Fibroblast of gingiva (primary cell): ENCODE measurements around the gene CADM4.

Experiments
- DNase-seq: peaks from one replicate; pipeline ENCODE4 v3.0.0-alpha.2; 2011; ENCODE audit warnings: low read depth

CADM4 gene

DNA sequence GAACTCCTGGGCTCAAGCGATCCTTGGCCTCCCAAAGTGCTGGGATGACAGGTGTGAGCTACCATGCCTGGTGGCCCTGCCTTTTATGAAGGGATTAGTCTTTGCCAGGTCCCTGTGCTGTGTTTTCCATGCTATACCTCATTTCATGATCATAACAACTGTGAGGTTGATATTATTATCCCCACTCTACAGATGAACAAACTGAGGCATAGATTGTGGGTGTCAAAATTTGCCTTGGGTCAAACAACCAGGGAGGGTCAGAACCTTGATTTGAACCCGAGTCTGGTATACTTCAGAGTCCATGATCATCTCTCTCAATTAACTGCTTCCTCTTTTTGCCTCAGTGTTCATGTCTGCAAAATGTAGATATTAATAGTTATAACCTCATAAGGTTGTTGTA, 57.2 kb downstream of the CADM4 start:
- DNase-seq, result no peak

GRCh38 chr19:43581467-43581866, 58.2 kb downstream of the CADM4 start:
- DNase-seq, result no peak

- no peak for DNase-seq
These were observed 60.9 kb downstream of the CADM4 start for GRCh38 chr19:43578787-43579186.

GRCh38 chr19:43575955-43576878, 63.4 kb downstream of the CADM4 start:
- no peak for DNase-seq

DNA sequence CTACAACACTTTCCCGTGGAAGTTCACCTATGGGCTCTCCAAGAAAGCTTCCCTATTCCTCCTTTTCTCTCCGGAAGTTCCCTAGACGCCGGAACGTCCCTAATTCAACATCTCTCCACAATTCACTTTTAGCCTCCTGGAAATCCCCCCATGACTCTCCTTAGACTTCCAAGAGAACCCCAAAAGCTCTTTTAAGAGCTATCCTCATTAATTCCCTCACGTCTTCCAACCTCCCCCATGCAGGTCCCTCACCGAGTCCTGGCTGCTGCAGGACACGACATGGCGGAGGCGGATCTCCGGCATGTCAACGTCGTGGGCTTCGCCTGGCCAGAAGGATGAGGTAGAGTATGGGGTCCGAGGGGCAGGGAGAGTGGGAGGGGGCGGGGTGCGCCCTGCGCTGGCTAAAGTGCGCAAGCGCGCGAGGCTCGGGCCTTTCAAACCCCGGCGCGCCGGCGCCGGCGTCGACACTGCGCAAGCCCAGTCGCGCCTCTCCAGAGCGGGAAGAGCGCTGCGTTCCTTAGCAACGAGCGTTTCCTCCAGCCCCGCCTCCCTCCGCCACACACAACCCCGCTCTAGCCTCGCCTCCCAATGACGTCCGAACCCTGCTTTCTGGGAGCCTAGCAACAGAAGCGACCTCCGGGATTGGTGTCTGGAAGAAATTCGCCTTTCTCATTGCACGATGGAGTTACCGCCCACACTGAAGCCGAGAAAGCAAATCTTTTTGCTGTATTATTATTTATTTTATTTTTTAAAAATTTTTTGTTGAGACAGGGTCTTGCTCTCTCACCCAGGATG, 64.3 kb downstream of the CADM4 start, which contains the start of the genes PINLYP and XRCC1:
PINLYP (plus strand) TSS at position 646 of the 795 bp plus-strand sequence. CDS start 1,391 bp downstream, outside the sequence.
XRCC1 (minus strand) TSS at position 372 of the 795 bp plus-strand sequence; CDS start at position 303, 69 bp downstream.
- peak; percentile 98 for DNase-seq

DNA sequence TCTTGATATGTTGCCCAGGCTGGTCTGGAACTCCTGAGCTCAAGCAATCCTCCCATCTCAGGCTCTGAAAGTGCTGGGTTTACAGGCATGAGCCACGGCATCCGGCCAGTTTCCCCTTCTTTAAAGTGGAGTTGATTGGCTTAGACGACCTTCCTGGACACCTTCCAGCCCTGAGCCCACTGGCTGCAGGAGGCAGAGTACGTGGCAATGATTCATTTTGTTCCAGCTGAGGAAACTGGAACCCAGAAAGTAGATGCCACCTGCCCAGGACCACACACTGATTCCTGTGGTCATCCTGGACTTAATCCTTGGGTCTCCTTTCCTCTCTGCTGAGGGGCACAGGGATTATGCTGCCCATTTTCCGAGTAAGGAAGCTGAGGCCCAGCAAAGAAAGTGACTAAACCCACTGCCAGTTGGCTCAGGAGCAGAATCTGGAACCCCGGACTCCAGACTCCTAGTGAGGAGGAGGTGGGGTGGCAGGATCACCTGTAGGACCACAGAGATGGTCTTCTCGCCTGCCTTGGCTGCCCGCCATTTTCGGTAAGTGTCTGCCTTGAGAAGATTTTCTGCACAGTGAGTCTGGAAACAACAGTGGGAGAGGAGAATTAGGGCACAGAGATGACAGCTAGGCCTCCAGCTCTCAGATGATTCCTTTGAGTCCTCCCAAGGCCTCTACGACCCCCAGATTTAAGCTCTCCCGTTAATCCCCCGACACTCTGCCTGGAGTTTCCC, 65.1 kb downstream of the CADM4 start:
- no peak for DNase-seq
